ENCODE data around the gene ACOT7.

ACOT7 gene

GRCh38 chr1:6262555-6263420 is 130.8 kb downstream of the ACOT7 start:
- no peak for DNase-seq

GRCh38 chr1:6261615-6261995 is 132.0 kb downstream of the ACOT7 start:
- no peak for DNase-seq

GRCh38 chr1:6260961-6261614 is 132.5 kb downstream of the ACOT7 start, which contains the start of gene GPR153:
TSS of gene GPR153 (minus strand) at chr1:6261098. CDS start at chr1:6254905, 6,193 bp downstream.
- DNase-seq = no peak

GRCh38 chr1:6260433-6260934 is 133.1 kb downstream of the ACOT7 start:
- DNase-seq = no peak

GRCh38 chr1:6259491-6260362 is 133.8 kb downstream of the ACOT7 start:
- peak; percentile 76 for DNase-seq

GRCh38 chr1:6258675-6259074 is 134.9 kb downstream of the ACOT7 start:
- DNase-seq = no peak

GRCh38 chr1:6257541-6258069 is 136.0 kb downstream of the ACOT7 start:
- DNase-seq = no peak

- DNase-seq = no peak
Measured at GRCh38 chr1:6256645-6257044, 136.9 kb downstream of the ACOT7 start.

- no peak for DNase-seq
Measured at GRCh38 chr1:6254691-6255090, 138.9 kb downstream of the ACOT7 start.

- no peak for DNase-seq
Measured at GRCh38 chr1:6253380-6253779, 140.2 kb downstream of the ACOT7 start.

- DNase-seq = no peak
Measured at GRCh38 chr1:6252374-6252710, 141.2 kb downstream of the ACOT7 start.

GRCh38 chr1:6251681-6252373 is 141.7 kb downstream of the ACOT7 start:
- DNase-seq = no peak

GRCh38 chr1:6251233-6251632 is 142.3 kb downstream of the ACOT7 start:
- no peak for DNase-seq

GRCh38 chr1:6249739-6250689 is 143.6 kb downstream of the ACOT7 start:
- DNase-seq = no peak

GRCh38 chr1:6248932-6249738 is 144.4 kb downstream of the ACOT7 start:
- peak; percentile 35 for DNase-seq

- DNase-seq = no peak
Measured at GRCh38 chr1:6248161-6248776, 145.3 kb downstream of the ACOT7 start.

- DNase-seq = no peak
Measured at GRCh38 chr1:6247651-6248050, 145.9 kb downstream of the ACOT7 start.

GRCh38 chr1:6246497-6247467 is 146.8 kb downstream of the ACOT7 start:
- DNase-seq = peak; percentile 60
